ENCODE measurements around the gene CNTN5.
A peak's percentile ranks its signal among the peaks of the same experiment; 100 is the strongest.

Gene CNTN5

DNA sequence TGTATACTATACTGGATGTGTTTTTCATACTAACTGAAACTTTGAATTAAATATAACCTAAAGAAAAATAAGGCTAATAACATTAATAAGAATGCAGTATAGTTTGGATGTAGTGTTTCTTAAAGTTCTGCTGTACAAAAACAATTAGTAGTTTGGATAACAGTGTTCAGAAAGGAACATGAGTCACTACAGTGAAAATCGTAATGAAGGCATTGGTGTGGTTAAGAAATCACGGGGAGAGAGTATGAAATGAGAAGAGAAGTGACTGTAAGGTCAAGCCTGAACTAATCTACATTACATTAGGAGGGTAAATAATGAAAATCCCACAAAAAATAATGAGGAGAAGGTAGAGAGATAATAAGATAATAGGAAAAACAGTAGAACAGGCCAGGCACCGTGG is 939.8 kb downstream of the CNTN5 start:
- Histone ChIP-seq H3K4me1 (ENCODE audit: control insufficient read depth, insufficient read depth, low read length, poor library complexity, severe bottlenecking) (no peaks in the 10 kb centered on the region), H3K36me3 (ENCODE audit: control insufficient read depth, insufficient read depth, low read length) (no peaks in the 10 kb centered on the region), H3K27ac (ENCODE audit: low read depth, low read length, severe bottlenecking) (no peak overlapping the region), H3K9me3 (ENCODE audit: control insufficient read depth, low read length) (no peaks in the 10 kb centered on the region), H3K4me3 (ENCODE audit: extremely low read depth, insufficient read depth, low read length, poor library complexity, severe bottlenecking) (no peak overlapping the region)
- WGBS, 2 experiments (ENCODE audit: insufficient coverage in 2 of 2): 75 to 88% methylated on average over 1 to 2 of the region's 3 CpGs

DNA sequence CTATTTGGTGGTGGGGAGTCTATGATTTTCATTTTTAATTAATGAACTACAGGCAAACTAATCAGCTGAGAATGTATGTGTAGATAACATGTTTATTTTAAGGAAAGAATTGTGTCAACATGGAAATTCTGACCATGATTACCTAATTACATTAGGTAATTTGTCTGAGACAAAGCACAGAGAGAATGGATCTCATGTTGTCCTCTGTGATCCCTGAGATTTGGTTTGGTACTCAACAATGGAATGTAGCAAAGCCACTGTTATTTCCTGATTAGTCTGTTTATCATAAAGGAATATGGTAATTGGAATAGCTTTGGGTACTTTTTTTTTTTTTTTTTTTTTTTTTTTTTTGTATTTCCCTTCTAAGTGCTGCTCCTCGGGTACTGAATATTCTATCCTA is 947.6 kb downstream of the CNTN5 start:
- no CpG with 5 or more reads among the region's 1 CpG for WGBS, 2 experiments (ENCODE audit: insufficient coverage in 2 of 2)

DNA sequence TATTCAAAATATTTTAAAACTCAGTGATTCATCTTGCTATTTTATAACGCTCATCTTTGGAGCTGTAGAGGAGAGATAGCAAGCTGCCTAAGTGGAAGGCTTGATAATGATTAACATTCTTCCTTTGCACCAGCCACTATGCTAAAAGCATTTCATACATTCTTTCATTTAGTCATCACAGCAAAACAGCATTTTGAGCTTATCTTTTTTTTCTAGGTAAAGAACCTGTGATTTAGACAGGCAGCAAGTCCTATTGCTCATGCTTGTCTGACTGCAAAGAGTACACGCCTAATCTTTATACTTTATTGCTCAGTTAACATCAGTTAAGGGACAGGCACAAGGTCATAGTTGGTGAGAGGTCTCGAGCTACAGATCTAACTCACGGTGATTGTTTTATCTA is 953.2 kb downstream of the CNTN5 start:
- H3K9me3 ChIP-seq (ENCODE audit: control insufficient read depth, low read length): no peaks in the 10 kb centered on the region
- WGBS, 2 experiments (ENCODE audit: insufficient coverage in 2 of 2): 100% methylated on average over 1 of the region's 4 CpGs
- H3K4me3 ChIP-seq (ENCODE audit: extremely low read depth, insufficient read depth, low read length, poor library complexity, severe bottlenecking): no peak overlapping the region
- H3K36me3 ChIP-seq (ENCODE audit: control insufficient read depth, insufficient read depth, low read length): no peaks in the 10 kb centered on the region
- H3K4me1 ChIP-seq (ENCODE audit: control insufficient read depth, insufficient read depth, low read length, poor library complexity, severe bottlenecking): peaks cover 4% of the 10 kb centered on the region
- H3K27ac ChIP-seq (ENCODE audit: low read depth, low read length, severe bottlenecking): no peak overlapping the region

More for the DNA sequence above, 947.6 kb downstream of the CNTN5 start:
- Histone ChIP-seq H3K9me3 (ENCODE audit: control insufficient read depth, low read length) (no peaks in the 10 kb centered on the region), H3K27ac (ENCODE audit: low read depth, low read length, severe bottlenecking) (no peak overlapping the region), H3K4me3 (ENCODE audit: extremely low read depth, insufficient read depth, low read length, poor library complexity, severe bottlenecking) (no peak overlapping the region), H3K4me1 (ENCODE audit: control insufficient read depth, insufficient read depth, low read length, poor library complexity, severe bottlenecking) (no peaks in the 10 kb centered on the region), H3K36me3 (ENCODE audit: control insufficient read depth, insufficient read depth, low read length) (no peaks in the 10 kb centered on the region)

DNA sequence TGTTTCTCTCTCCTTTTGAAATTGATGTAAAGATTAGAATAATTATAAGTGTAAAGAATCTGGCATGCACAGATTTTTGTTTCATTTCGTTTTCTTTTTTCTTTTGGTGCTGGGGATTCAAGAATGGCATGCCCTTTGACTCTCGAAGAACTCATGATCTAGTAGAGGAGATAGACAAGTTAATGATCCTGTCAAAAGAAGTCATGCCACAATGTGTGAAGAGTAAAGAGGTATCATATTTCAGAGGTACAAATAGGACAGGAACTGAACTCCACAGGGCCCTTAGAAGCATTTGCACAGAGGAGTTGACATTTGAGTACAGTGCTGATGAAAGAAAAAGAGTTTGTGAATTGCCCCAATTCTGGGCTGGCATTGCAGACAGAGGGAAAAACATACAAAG is 958.3 kb downstream of the CNTN5 start:
- Histone ChIP-seq H3K4me1 (ENCODE audit: control insufficient read depth, insufficient read depth, low read length, poor library complexity, severe bottlenecking) (no peaks in the 10 kb centered on the region), H3K4me3 (ENCODE audit: extremely low read depth, insufficient read depth, low read length, poor library complexity, severe bottlenecking) (no peak overlapping the region), H3K27ac (ENCODE audit: low read depth, low read length, severe bottlenecking) (no peak overlapping the region), H3K36me3 (ENCODE audit: control insufficient read depth, insufficient read depth, low read length) (no peaks in the 10 kb centered on the region), H3K9me3 (ENCODE audit: control insufficient read depth, low read length) (no peaks in the 10 kb centered on the region)
- 80 to 95% methylated on average over 1 to 2 of the region's 2 CpGs for WGBS, 2 experiments (ENCODE audit: insufficient coverage in 2 of 2)

DNA sequence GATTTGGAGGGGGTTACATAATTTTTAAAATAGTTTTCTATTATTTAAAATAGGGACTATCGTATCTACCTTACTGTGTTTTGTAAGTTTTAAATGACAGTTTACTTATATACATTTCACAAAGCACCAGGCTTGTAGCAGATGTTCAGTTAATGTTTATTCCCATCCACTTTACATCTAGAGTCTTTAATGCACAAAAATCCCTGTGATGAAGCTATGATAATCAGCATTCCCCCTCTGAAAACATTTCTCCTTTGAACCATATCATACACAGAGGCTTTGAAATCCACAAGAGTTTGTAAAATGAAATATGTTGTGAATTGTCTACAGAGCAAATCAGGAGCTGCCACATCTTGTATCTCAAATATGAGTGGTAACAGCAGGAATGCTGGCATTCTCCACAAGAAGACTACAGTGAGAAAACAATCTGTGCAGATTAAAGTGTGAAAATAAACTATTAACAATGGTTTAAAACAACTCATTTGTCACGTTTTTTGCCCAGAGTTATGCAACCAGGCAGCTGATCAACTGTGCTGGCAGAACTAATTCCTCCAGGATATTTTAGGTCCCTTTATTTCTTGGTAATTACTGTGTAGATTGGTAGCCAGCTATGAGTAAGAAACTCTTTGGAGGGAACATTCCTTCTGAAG is 967.2 kb downstream of the CNTN5 start:
- Histone ChIP-seq H3K4me3 (ENCODE audit: extremely low read depth, insufficient read depth, low read length, poor library complexity, severe bottlenecking) (no peak overlapping the region), H3K36me3 (ENCODE audit: control insufficient read depth, insufficient read depth, low read length) (no peaks in the 10 kb centered on the region), H3K27ac (ENCODE audit: low read depth, low read length, severe bottlenecking) (peak overlapping the region; percentile 26), H3K4me1 (ENCODE audit: control insufficient read depth, insufficient read depth, low read length, poor library complexity, severe bottlenecking) (peaks cover 9% of the 10 kb centered on the region), H3K9me3 (ENCODE audit: control insufficient read depth, low read length) (no peaks in the 10 kb centered on the region)
- no CpG with 5 or more reads among the region's 2 CpGs for WGBS, 2 experiments (ENCODE audit: insufficient coverage in 2 of 2)

DNA sequence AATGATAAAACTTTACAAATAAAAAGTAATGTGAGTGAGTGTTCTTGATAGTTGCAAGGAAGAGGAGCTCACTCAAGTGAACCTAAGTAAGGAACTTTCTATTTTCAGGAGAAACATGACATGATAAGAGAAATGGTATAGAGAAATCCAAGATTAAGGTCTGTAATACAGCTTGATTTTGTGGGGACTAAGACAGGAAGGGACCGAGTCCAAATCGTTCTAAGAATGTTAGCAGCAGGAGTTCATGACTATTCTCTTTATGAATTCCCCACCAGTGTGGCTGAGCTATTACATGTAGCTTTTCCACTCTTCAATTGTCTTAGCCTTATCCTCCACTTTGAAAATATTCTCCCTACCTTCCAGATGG is 967.7 kb downstream of the CNTN5 start:
- Histone ChIP-seq H3K27ac (ENCODE audit: low read depth, low read length, severe bottlenecking) (peak overlapping the region; percentile 26), H3K9me3 (ENCODE audit: control insufficient read depth, low read length) (no peaks in the 10 kb centered on the region), H3K4me1 (ENCODE audit: control insufficient read depth, insufficient read depth, low read length, poor library complexity, severe bottlenecking) (peaks cover 9% of the 10 kb centered on the region), H3K4me3 (ENCODE audit: extremely low read depth, insufficient read depth, low read length, poor library complexity, severe bottlenecking) (no peak overlapping the region), H3K36me3 (ENCODE audit: control insufficient read depth, insufficient read depth, low read length) (no peaks in the 10 kb centered on the region)
- 79 to 100% methylated on average over 1 to 2 of the region's 2 CpGs for WGBS, 2 experiments (ENCODE audit: insufficient coverage in 2 of 2)

DNA sequence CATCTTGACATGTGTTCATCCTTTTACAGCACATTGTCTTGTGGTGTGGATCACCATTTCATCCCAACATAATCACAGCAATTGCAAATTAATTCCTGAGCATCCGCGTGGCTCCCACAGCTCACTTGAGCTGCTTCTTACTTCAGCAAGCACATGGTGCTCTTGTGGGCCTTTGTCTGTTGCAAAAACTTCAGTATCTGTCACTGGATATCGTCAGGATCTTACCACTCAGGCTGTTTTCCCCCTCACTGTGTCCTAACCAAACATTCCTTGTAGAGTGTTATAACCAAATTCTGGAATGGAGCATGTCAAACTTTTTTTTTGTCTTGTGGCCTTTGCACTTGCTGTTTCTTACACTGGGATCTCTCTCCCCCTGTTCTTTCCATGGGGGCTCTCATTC is 983.2 kb downstream of the CNTN5 start:
- WGBS, 2 experiments (ENCODE audit: insufficient coverage in 2 of 2): 86% methylated on average over 2 of the region's 3 CpGs; no CpG with 5 or more reads in 1 of the 2 experiments
- Histone ChIP-seq H3K4me1 (ENCODE audit: control insufficient read depth, insufficient read depth, low read length, poor library complexity, severe bottlenecking) (no peaks in the 10 kb centered on the region), H3K9me3 (ENCODE audit: control insufficient read depth, low read length) (peaks cover 7% of the 10 kb centered on the region), H3K27ac (ENCODE audit: low read depth, low read length, severe bottlenecking) (peak overlapping the region; percentile 89), H3K4me3 (ENCODE audit: extremely low read depth, insufficient read depth, low read length, poor library complexity, severe bottlenecking) (no peak overlapping the region), H3K36me3 (ENCODE audit: control insufficient read depth, insufficient read depth, low read length) (no peaks in the 10 kb centered on the region)

DNA sequence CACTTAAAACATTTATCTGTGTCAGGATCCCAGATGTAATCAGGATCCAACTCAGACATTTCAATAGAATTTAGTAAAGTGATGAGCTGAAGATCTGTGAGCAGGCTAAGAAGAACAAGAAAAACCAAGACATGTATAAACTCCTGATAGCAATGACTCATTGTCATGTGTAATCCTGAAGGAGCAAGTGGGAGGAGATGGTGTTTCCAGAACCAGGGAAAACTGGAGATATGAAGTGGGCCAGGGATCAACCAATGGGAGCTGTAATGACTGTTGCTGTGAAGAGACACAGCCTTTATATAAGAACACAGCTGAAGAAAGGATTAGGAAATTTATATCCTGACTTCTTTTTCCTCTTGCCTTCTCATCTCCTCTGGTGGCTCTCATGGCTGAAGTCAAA is 983.8 kb downstream of the CNTN5 start:
- H3K9me3 ChIP-seq (ENCODE audit: control insufficient read depth, low read length): peaks cover 7% of the 10 kb centered on the region
- H3K36me3 ChIP-seq (ENCODE audit: control insufficient read depth, insufficient read depth, low read length): no peaks in the 10 kb centered on the region
- H3K4me3 ChIP-seq (ENCODE audit: extremely low read depth, insufficient read depth, low read length, poor library complexity, severe bottlenecking): no peak overlapping the region
- H3K27ac ChIP-seq (ENCODE audit: low read depth, low read length, severe bottlenecking): peak overlapping the region; percentile 89
- H3K4me1 ChIP-seq (ENCODE audit: control insufficient read depth, insufficient read depth, low read length, poor library complexity, severe bottlenecking): no peaks in the 10 kb centered on the region

DNA sequence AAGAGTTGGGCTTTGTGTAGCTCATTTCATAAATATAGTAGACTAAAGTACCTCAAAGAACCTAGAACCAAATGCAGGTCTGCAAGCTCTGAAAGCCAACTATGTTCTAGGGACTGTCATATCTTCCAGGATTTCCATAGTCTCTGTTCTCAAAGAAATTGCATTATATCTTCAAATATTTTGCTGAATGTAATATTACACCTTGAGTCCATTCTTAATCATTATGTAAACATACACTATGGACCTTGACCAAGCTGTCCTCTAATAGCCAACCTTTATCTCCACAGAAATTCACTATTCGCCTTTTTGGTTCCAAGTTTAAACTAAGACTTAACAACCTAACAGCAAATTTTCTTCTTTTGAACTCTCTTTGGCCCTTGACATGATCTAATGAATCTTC is 987.7 kb downstream of the CNTN5 start:
- Histone ChIP-seq H3K36me3 (ENCODE audit: control insufficient read depth, insufficient read depth, low read length) (no peaks in the 10 kb centered on the region), H3K9me3 (ENCODE audit: control insufficient read depth, low read length) (no peaks in the 10 kb centered on the region), H3K27ac (ENCODE audit: low read depth, low read length, severe bottlenecking) (no peak overlapping the region), H3K4me1 (ENCODE audit: control insufficient read depth, insufficient read depth, low read length, poor library complexity, severe bottlenecking) (no peaks in the 10 kb centered on the region), H3K4me3 (ENCODE audit: extremely low read depth, insufficient read depth, low read length, poor library complexity, severe bottlenecking) (no peak overlapping the region)
- WGBS, 2 experiments (ENCODE audit: insufficient coverage in 2 of 2): 100% methylated on average over 1 of the region's 1 CpG; no CpG with 5 or more reads in 1 of the 2 experiments

DNA sequence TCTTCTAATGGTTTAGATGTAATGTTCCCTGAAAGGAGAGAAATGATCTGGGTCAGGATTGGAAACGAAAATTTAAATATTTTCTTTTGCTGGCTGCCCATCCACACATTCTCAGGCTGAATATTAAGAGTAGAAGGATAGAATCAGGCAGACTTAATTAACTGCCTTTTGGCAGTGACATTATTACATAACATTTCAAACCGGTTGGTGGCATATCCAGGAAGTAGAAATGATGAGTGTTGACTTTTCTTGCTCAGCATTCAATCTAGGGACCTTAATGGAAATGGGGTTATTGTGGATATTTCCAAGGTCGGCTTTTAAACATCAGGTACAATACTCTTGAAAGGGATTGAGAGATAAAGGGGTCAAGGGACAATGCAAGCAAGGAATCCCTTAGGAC is 989.0 kb downstream of the CNTN5 start:
- no peaks in the 10 kb centered on the region for H3K36me3 ChIP-seq (ENCODE audit: control insufficient read depth, insufficient read depth, low read length)
- no peaks in the 10 kb centered on the region for H3K9me3 ChIP-seq (ENCODE audit: control insufficient read depth, low read length)
- no peaks in the 10 kb centered on the region for H3K4me1 ChIP-seq (ENCODE audit: control insufficient read depth, insufficient read depth, low read length, poor library complexity, severe bottlenecking)
- 80% methylated on average over 1 of the region's 3 CpGs; no CpG with 5 or more reads in 1 of the 2 experiments for WGBS, 2 experiments (ENCODE audit: insufficient coverage in 2 of 2)
- H3K27ac ChIP-seq (ENCODE audit: low read depth, low read length, severe bottlenecking): no peak overlapping the region
- no peak overlapping the region for H3K4me3 ChIP-seq (ENCODE audit: extremely low read depth, insufficient read depth, low read length, poor library complexity, severe bottlenecking)

DNA sequence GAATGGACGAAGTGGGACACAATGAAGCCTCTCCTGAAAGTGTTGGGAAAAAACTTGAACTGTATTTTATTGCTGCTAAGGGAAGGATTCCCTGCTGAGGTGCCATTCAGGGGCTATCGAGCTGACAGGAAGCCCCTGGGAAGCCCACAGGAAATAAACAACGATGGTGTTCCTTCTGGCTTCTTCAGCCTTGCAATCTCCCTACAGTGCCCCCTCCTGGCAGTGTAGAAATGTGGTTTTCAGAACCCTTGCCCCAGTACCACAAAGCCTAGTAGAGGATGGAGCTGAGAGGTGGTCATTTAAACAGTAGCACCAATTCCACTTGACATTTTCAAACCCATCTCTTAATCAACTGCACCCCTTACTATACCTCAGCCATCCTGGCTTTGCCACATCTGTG is 989.6 kb downstream of the CNTN5 start:
- H3K4me1 ChIP-seq (ENCODE audit: control insufficient read depth, insufficient read depth, low read length, poor library complexity, severe bottlenecking): no peaks in the 10 kb centered on the region
- H3K4me3 ChIP-seq (ENCODE audit: extremely low read depth, insufficient read depth, low read length, poor library complexity, severe bottlenecking): no peak overlapping the region
- 81 to 100% methylated on average over 1 to 3 of the region's 3 CpGs for WGBS, 2 experiments (ENCODE audit: insufficient coverage in 2 of 2)
- H3K9me3 ChIP-seq (ENCODE audit: control insufficient read depth, low read length): no peaks in the 10 kb centered on the region
- H3K36me3 ChIP-seq (ENCODE audit: control insufficient read depth, insufficient read depth, low read length): no peaks in the 10 kb centered on the region
- H3K27ac ChIP-seq (ENCODE audit: low read depth, low read length, severe bottlenecking): no peak overlapping the region

Measured in mesodermal cell (in vitro differentiated cells).